Fibroblast of lung (primary cell): Measurements from ENCODE around the gene SPHK1. TPM values are rescaled to one million over a fixed set of nuclear protein-coding genes. Genes with fewer than 3 reads are reported as not detected.

Experiments
- DNase-seq, 2 donors: peaks; one replicate each; pipeline versions ENCODE4 v3.0.0 to v3.0.0-alpha.2; 2010; ENCODE audit warnings: low read depth in 2 of 2
- H2AFZ ChIP-seq: 2 replicates; pipeline ENCODE4 v1.5.1; 2012; ENCODE audit warnings: low read length, control low read depth, inconsistent platforms
- H3K27ac ChIP-seq: 2 replicates; pipeline ENCODE4 v1.5.1; 2011; ENCODE audit warnings: low read length, control low read depth; ENCODE audit not compliant: insufficient read depth
- H3K27me3 ChIP-seq: 2 replicates; pipeline ENCODE4 v1.5.1; 2011; ENCODE audit warnings: mild to moderate bottlenecking, low read length; ENCODE audit not compliant: control insufficient read depth, insufficient read depth
- H3K36me3 ChIP-seq: 2 replicates; pipeline ENCODE4 v1.5.1; 2011; ENCODE audit warnings: low read length; ENCODE audit not compliant: control insufficient read depth, insufficient read depth
- H3K4me1 ChIP-seq: 2 replicates; pipeline ENCODE4 v1.5.1; 2011; ENCODE audit warnings: low read length; ENCODE audit not compliant: control insufficient read depth, insufficient read depth; ENCODE audit errors: extremely low read depth
- H3K4me2 ChIP-seq: 2 replicates; pipeline ENCODE4 v1.5.1; 2011; ENCODE audit warnings: low read length, control low read depth; ENCODE audit not compliant: insufficient read depth; ENCODE audit errors: extremely low read depth
- H3K4me3 ChIP-seq, 4 experiments: fragments of 200-600 bp in 1 of 4; sonication (generic) in 1 of 4; replicated peaks in 1 of 4; 2 replicates each; pipeline ENCODE4 v1.5.1; 2011 to 2016; ENCODE audit warnings: low read length in 4 of 4, low read depth in 3 of 4, mild to moderate bottlenecking in 3 of 4, control low read depth in 2 of 4, inconsistent platforms in 1 of 4, mixed read lengths in 1 of 4; ENCODE audit not compliant: insufficient read depth in 1 of 4; ENCODE audit errors: control extremely low read depth in 1 of 4
- H3K79me2 ChIP-seq: 2 replicates; pipeline ENCODE4 v1.5.1; 2012; ENCODE audit warnings: mild to moderate bottlenecking, low read length, inconsistent platforms; ENCODE audit not compliant: control insufficient read depth, insufficient read depth
- H3K9ac ChIP-seq: 2 replicates; pipeline ENCODE4 v1.5.1; 2011; ENCODE audit warnings: mild to moderate bottlenecking, low read length, control low read depth; ENCODE audit not compliant: insufficient read depth
- H3K9me3 ChIP-seq: 2 replicates; pipeline ENCODE4 v1.5.1; 2012; ENCODE audit warnings: low read depth, low read length; ENCODE audit not compliant: control insufficient read depth, insufficient read depth
- H4K20me1 ChIP-seq: 2 replicates; pipeline ENCODE4 v1.5.1; 2011; ENCODE audit warnings: low read length; ENCODE audit not compliant: control insufficient read depth, insufficient read depth; ENCODE audit errors: extremely low read depth
- EZH2 ChIP-seq: IDR thresholded peaks from 2 replicates; pipeline ENCODE4 v1.5.1; 2012; ENCODE audit warnings: low read length, control low read depth, mild to moderate bottlenecking; ENCODE audit errors: missing control alignments
- polyA plus RNA-seq, 2 donors: library from polyadenylated mRNA; depleted of rRNA in 1 of 2; stranded (reverse) in 1 of 2; unstranded in 1 of 2; fragments of >200 nt; gene quantifications; 2 replicates each; pipeline ENCODE4 v1.2.1, GENCODE V29; 2011 to 2012; ENCODE audit warnings: missing spikeins in 1 of 2
- total RNA-seq: library from RNA; depleted of rRNA; stranded (reverse); fragments of >200 nt; gene quantifications from 2 replicates; pipeline ENCODE4 v1.2.1, GENCODE V29; 2014
- TF ChIP-seq, protein P1 (sequence below), 2 donors: IDR thresholded peaks in 1 of 2; conservative IDR thresholded peaks in 1 of 2; 1 replicate in 1 of 2; 2 replicates in 1 of 2; pipeline ENCODE4 v1.5.1; 2011 to 2012; ENCODE audit warnings: low read length in 2 of 2, control low read depth in 1 of 2, inconsistent platforms in 1 of 2, low read depth in 1 of 2, mild to moderate bottlenecking in 1 of 2

SPHK1 gene
- total and polyA plus RNA-seq, 2 donors (not counting 1 experiment from before 2014, with no cell fraction given), result 5.0 to 9.4 TPM

DNA sequence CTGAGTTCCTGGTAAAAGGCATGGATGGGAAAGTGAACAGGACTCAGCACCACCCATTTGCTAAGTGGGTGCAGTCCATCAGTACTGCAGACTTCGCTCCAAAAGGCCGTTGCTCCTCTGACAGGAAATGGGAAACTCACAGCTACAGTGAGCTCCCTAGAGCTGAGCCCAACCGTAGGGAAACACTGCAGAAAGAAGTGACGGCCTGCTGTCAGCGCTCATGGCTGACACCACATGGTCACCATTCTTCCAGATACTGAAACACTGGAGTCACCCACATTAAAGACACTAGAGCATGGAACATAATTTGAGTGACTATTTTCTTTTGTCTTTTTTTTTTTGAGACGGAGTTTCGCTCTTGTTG lies 36.6 kb downstream of the SPHK1 start:
- no peak overlapping the region for H3K27ac ChIP-seq
- H3K4me2 ChIP-seq, result no peak overlapping the region
- no peaks in the 10 kb centered on the region for H4K20me1 ChIP-seq

GRCh38 chr17:76422406-76422805 lies 38.0 kb downstream of the SPHK1 start:
- no peak overlapping the region for H2AFZ ChIP-seq
- no peaks in the 10 kb centered on the region for H3K27me3 ChIP-seq
- H3K4me3 ChIP-seq, result no peak overlapping the region
- no peak overlapping the region for H3K4me2 ChIP-seq
- TF ChIP-seq, protein P1, sequence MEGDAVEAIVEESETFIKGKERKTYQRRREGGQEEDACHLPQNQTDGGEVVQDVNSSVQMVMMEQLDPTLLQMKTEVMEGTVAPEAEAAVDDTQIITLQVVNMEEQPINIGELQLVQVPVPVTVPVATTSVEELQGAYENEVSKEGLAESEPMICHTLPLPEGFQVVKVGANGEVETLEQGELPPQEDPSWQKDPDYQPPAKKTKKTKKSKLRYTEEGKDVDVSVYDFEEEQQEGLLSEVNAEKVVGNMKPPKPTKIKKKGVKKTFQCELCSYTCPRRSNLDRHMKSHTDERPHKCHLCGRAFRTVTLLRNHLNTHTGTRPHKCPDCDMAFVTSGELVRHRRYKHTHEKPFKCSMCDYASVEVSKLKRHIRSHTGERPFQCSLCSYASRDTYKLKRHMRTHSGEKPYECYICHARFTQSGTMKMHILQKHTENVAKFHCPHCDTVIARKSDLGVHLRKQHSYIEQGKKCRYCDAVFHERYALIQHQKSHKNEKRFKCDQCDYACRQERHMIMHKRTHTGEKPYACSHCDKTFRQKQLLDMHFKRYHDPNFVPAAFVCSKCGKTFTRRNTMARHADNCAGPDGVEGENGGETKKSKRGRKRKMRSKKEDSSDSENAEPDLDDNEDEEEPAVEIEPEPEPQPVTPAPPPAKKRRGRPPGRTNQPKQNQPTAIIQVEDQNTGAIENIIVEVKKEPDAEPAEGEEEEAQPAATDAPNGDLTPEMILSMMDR (conservative IDR thresholded peaks at IDR 0.05 in 1 of 2, IDR thresholded peaks at IDR 0.05 in 1 of 2; ENCODE audit: low read depth in 1 of 2, low read length in 2 of 2), result no peak
- no peak for TF ChIP-seq EZH2
- no peak overlapping the region for H3K27ac ChIP-seq
- H3K9me3 ChIP-seq, result no peaks in the 10 kb centered on the region
- H3K36me3 ChIP-seq, result no peaks in the 10 kb centered on the region
- H3K4me1 ChIP-seq, result peaks cover under 1% of the 10 kb centered on the region
- no peaks in the 10 kb centered on the region for H4K20me1 ChIP-seq
- H3K9ac ChIP-seq, result no peak overlapping the region
- no peak for DNase-seq
- H3K79me2 ChIP-seq, result no peaks in the 10 kb centered on the region

More for the DNA sequence above, 36.6 kb downstream of the SPHK1 start:
- Histone ChIP-seq H3K9ac (no peak overlapping the region), H3K4me1 (no peaks in the 10 kb centered on the region), H3K4me3 (no peak overlapping the region), H3K9me3 (no peaks in the 10 kb centered on the region), H3K79me2 (no peaks in the 10 kb centered on the region), H3K36me3 (no peaks in the 10 kb centered on the region), H2AFZ (no peak overlapping the region), H3K27me3 (no peaks in the 10 kb centered on the region)
- no peak for TF ChIP-seq EZH2
- TF ChIP-seq, protein P1 (conservative IDR thresholded peaks at IDR 0.05 in 1 of 2, IDR thresholded peaks at IDR 0.05 in 1 of 2; ENCODE audit: low read depth in 1 of 2, low read length in 2 of 2), result no peak
- DNase-seq, result peak in 1 of 2 donors; percentile 22

GRCh38 chr17:76422860-76423259 lies 38.5 kb downstream of the SPHK1 start:
- Histone ChIP-seq H3K79me2 (no peaks in the 10 kb centered on the region), H4K20me1 (no peaks in the 10 kb centered on the region), H3K4me2 (no peak overlapping the region), H3K27me3 (no peaks in the 10 kb centered on the region), H3K36me3 (no peaks in the 10 kb centered on the region), H3K27ac (no peak overlapping the region), H2AFZ (no peak overlapping the region), H3K4me1 (peaks cover 2% of the 10 kb centered on the region), H3K4me3 (no peak overlapping the region), H3K9me3 (no peaks in the 10 kb centered on the region), H3K9ac (no peak overlapping the region)
- DNase-seq, result no peak
- TF ChIP-seq EZH2, result no peak
- TF ChIP-seq, protein P1 (conservative IDR thresholded peaks at IDR 0.05 in 1 of 2, IDR thresholded peaks at IDR 0.05 in 1 of 2; ENCODE audit: low read depth in 1 of 2, low read length in 2 of 2), result no peak
